ENCODE measurements around the gene LGALS9C.
"Not testable (repeated sequence)": the region's sequence is repeated elsewhere in the genome, so short reads cannot be mapped to it uniquely, and the experiment has no call there.

LGALS9C gene

GRCh38 chr17:18530405-18530804, 53.8 kb downstream of the LGALS9C start:
- DNase-seq (ENCODE audit: low spot score): not testable (repeated sequence)

- DNase-seq (ENCODE audit: low spot score): not testable (repeated sequence)
These were observed 65.6 kb downstream of the LGALS9C start for GRCh38 chr17:18542234-18542633.

GRCh38 chr17:18542907-18543306, 66.3 kb downstream of the LGALS9C start:
- DNase-seq (ENCODE audit: low spot score): not testable (repeated sequence)

Measured in NAMALWA (cell line).